ENCODE data around the gene ITGBL1.
A peak's percentile ranks its signal among the peaks of the same experiment; 100 is the strongest.

ITGBL1 gene

GRCh38 chr13:101624981-101625380 is 172.5 kb downstream of the ITGBL1 start:
- DNase-seq (ENCODE audit: low spot score), result peak; percentile 8
- Mint-ChIP-seq H3K4me3 (no peak overlapping the region), H3K4me1 (ENCODE audit: low read depth) (peaks cover 36% of the 10 kb centered on the region), H3K27ac (no peak overlapping the region), H3K27me3 (ENCODE audit: low read depth) (peaks cover 18% of the 10 kb centered on the region), H3K9me3 (no peaks in the 10 kb centered on the region), H3K36me3 (ENCODE audit: low read depth) (no peaks in the 10 kb centered on the region)

- Mint-ChIP-seq H3K36me3 (ENCODE audit: low read depth) (no peaks in the 10 kb centered on the region), H3K27ac (peak overlapping the region; percentile 58), H3K9me3 (no peaks in the 10 kb centered on the region), H3K4me1 (ENCODE audit: low read depth) (peaks cover 36% of the 10 kb centered on the region), H3K27me3 (ENCODE audit: low read depth) (peaks cover 27% of the 10 kb centered on the region), H3K4me3 (peak overlapping the region; percentile 71)
- peak; percentile 19 for DNase-seq (ENCODE audit: low spot score)
Measured at GRCh38 chr13:101626925-101627555, 174.6 kb downstream of the ITGBL1 start.

- peaks cover 36% of the 10 kb centered on the region for H3K4me1 Mint-ChIP-seq (ENCODE audit: low read depth)
Measured at GRCh38 chr13:101627556-101627943, 175.1 kb downstream of the ITGBL1 start.

GRCh38 chr13:101628900-101629299 is 176.4 kb downstream of the ITGBL1 start:
- Mint-ChIP-seq H3K27ac (no peak overlapping the region), H3K27me3 (ENCODE audit: low read depth) (peaks cover 32% of the 10 kb centered on the region), H3K4me3 (no peak overlapping the region), H3K9me3 (no peaks in the 10 kb centered on the region), H3K36me3 (ENCODE audit: low read depth) (no peaks in the 10 kb centered on the region), H3K4me1 (ENCODE audit: low read depth) (peaks cover 35% of the 10 kb centered on the region)
- DNase-seq (ENCODE audit: low spot score), result no peak

More at GRCh38 chr13:101627556-101627943, 175.1 kb downstream of the ITGBL1 start:
- peak overlapping the region; percentile 58 for H3K27ac Mint-ChIP-seq
- H3K9me3 Mint-ChIP-seq, result no peaks in the 10 kb centered on the region
- DNase-seq (ENCODE audit: low spot score), result no peak
- no peaks in the 10 kb centered on the region for H3K36me3 Mint-ChIP-seq (ENCODE audit: low read depth)
- peaks cover 24% of the 10 kb centered on the region for H3K27me3 Mint-ChIP-seq (ENCODE audit: low read depth)
- H3K4me3 Mint-ChIP-seq, result peak overlapping the region; percentile 71

GRCh38 chr13:101631395-101631794 is 178.9 kb downstream of the ITGBL1 start:
- no peak overlapping the region for H3K27ac Mint-ChIP-seq
- no peak overlapping the region for H3K4me3 Mint-ChIP-seq
- no peak for DNase-seq (ENCODE audit: low spot score)
- no peaks in the 10 kb centered on the region for H3K36me3 Mint-ChIP-seq (ENCODE audit: low read depth)
- no peaks in the 10 kb centered on the region for H3K9me3 Mint-ChIP-seq
- peaks cover 32% of the 10 kb centered on the region for H3K27me3 Mint-ChIP-seq (ENCODE audit: low read depth)
- peaks cover 15% of the 10 kb centered on the region for H3K4me1 Mint-ChIP-seq (ENCODE audit: low read depth)

- peaks cover 23% of the 10 kb centered on the region for H3K27me3 Mint-ChIP-seq (ENCODE audit: low read depth)
- DNase-seq (ENCODE audit: low spot score), result no peak
- no peak overlapping the region for H3K27ac Mint-ChIP-seq
- H3K4me1 Mint-ChIP-seq (ENCODE audit: low read depth), result no peaks in the 10 kb centered on the region
- H3K9me3 Mint-ChIP-seq, result no peaks in the 10 kb centered on the region
- no peaks in the 10 kb centered on the region for H3K36me3 Mint-ChIP-seq (ENCODE audit: low read depth)
- no peak overlapping the region for H3K4me3 Mint-ChIP-seq
Measured at GRCh38 chr13:101634142-101634541, 181.7 kb downstream of the ITGBL1 start.

- Mint-ChIP-seq H3K4me3 (no peak overlapping the region), H3K27me3 (ENCODE audit: low read depth) (no peaks in the 10 kb centered on the region), H3K4me1 (ENCODE audit: low read depth) (no peaks in the 10 kb centered on the region), H3K27ac (no peak overlapping the region), H3K36me3 (ENCODE audit: low read depth) (no peaks in the 10 kb centered on the region), H3K9me3 (no peaks in the 10 kb centered on the region)
- DNase-seq (ENCODE audit: low spot score), result no peak
Measured at GRCh38 chr13:101639711-101640110, 187.2 kb downstream of the ITGBL1 start.

GRCh38 chr13:101640788-101641400 is 188.4 kb downstream of the ITGBL1 start:
- Mint-ChIP-seq H3K9me3 (no peaks in the 10 kb centered on the region), H3K36me3 (ENCODE audit: low read depth) (no peaks in the 10 kb centered on the region), H3K4me1 (ENCODE audit: low read depth) (no peaks in the 10 kb centered on the region), H3K4me3 (no peak overlapping the region), H3K27me3 (ENCODE audit: low read depth) (peaks cover 3% of the 10 kb centered on the region), H3K27ac (no peak overlapping the region)
- DNase-seq (ENCODE audit: low spot score), result no peak

GRCh38 chr13:101645871-101646270 is 193.4 kb downstream of the ITGBL1 start:
- Mint-ChIP-seq H3K4me1 (ENCODE audit: low read depth) (no peaks in the 10 kb centered on the region), H3K9me3 (no peaks in the 10 kb centered on the region), H3K4me3 (no peak overlapping the region), H3K27me3 (ENCODE audit: low read depth) (peaks cover 3% of the 10 kb centered on the region), H3K36me3 (ENCODE audit: low read depth) (no peaks in the 10 kb centered on the region), H3K27ac (no peak overlapping the region)
- DNase-seq (ENCODE audit: low spot score), result no peak

- H3K27ac Mint-ChIP-seq, result no peak overlapping the region
Measured at GRCh38 chr13:101647760-101648159, 195.3 kb downstream of the ITGBL1 start.

GRCh38 chr13:101648766-101649487 is 196.5 kb downstream of the ITGBL1 start:
- DNase-seq (ENCODE audit: low spot score), result no peak

More at GRCh38 chr13:101647760-101648159, 195.3 kb downstream of the ITGBL1 start:
- no peaks in the 10 kb centered on the region for H3K9me3 Mint-ChIP-seq
- no peaks in the 10 kb centered on the region for H3K36me3 Mint-ChIP-seq (ENCODE audit: low read depth)
- peaks cover 3% of the 10 kb centered on the region for H3K27me3 Mint-ChIP-seq (ENCODE audit: low read depth)
- no peak overlapping the region for H3K4me3 Mint-ChIP-seq
- no peak for DNase-seq (ENCODE audit: low spot score)
- H3K4me1 Mint-ChIP-seq (ENCODE audit: low read depth), result no peaks in the 10 kb centered on the region

GRCh38 chr13:101649488-101650126 is 197.1 kb downstream of the ITGBL1 start:
- H3K36me3 Mint-ChIP-seq (ENCODE audit: low read depth), result no peaks in the 10 kb centered on the region

More at GRCh38 chr13:101648766-101649487, 196.5 kb downstream of the ITGBL1 start:
- H3K36me3 Mint-ChIP-seq (ENCODE audit: low read depth), result no peaks in the 10 kb centered on the region
- H3K27me3 Mint-ChIP-seq (ENCODE audit: low read depth), result peaks cover 3% of the 10 kb centered on the region
- H3K4me1 Mint-ChIP-seq (ENCODE audit: low read depth), result no peaks in the 10 kb centered on the region
- no peaks in the 10 kb centered on the region for H3K9me3 Mint-ChIP-seq
- no peak overlapping the region for H3K27ac Mint-ChIP-seq
- H3K4me3 Mint-ChIP-seq, result no peak overlapping the region

GRCh38 chr13:101654883-101655282 is 202.4 kb downstream of the ITGBL1 start:
- Mint-ChIP-seq H3K4me3 (no peak overlapping the region), H3K9me3 (no peaks in the 10 kb centered on the region), H3K27me3 (ENCODE audit: low read depth) (no peaks in the 10 kb centered on the region), H3K4me1 (ENCODE audit: low read depth) (no peaks in the 10 kb centered on the region), H3K27ac (no peak overlapping the region), H3K36me3 (ENCODE audit: low read depth) (no peaks in the 10 kb centered on the region)
- DNase-seq (ENCODE audit: low spot score), result no peak

More at GRCh38 chr13:101649488-101650126, 197.1 kb downstream of the ITGBL1 start:
- Mint-ChIP-seq H3K9me3 (no peaks in the 10 kb centered on the region), H3K4me3 (no peak overlapping the region), H3K4me1 (ENCODE audit: low read depth) (no peaks in the 10 kb centered on the region), H3K27me3 (ENCODE audit: low read depth) (peaks cover 3% of the 10 kb centered on the region), H3K27ac (no peak overlapping the region)
- DNase-seq (ENCODE audit: low spot score), result no peak

GRCh38 chr13:101655435-101655834 is 203.0 kb downstream of the ITGBL1 start:
- Mint-ChIP-seq H3K27ac (no peak overlapping the region), H3K4me3 (no peak overlapping the region), H3K9me3 (no peaks in the 10 kb centered on the region)

More at GRCh38 chr13:101655435-101655834, 203.0 kb downstream of the ITGBL1 start:
- H3K36me3 Mint-ChIP-seq (ENCODE audit: low read depth), result no peaks in the 10 kb centered on the region
- H3K27me3 Mint-ChIP-seq (ENCODE audit: low read depth), result no peaks in the 10 kb centered on the region
- no peak for DNase-seq (ENCODE audit: low spot score)
- no peaks in the 10 kb centered on the region for H3K4me1 Mint-ChIP-seq (ENCODE audit: low read depth)
